8988T (cell line): Measurements from ENCODE around the gene PKIG.
"Not testable (repeated sequence)": the region's sequence is repeated elsewhere in the genome, so short reads cannot be mapped to it uniquely, and the experiment has no call there.

Experiments
- DNase-seq: peaks from one replicate; pipeline ENCODE4 v3.0.0; 2011

Gene PKIG

DNA sequence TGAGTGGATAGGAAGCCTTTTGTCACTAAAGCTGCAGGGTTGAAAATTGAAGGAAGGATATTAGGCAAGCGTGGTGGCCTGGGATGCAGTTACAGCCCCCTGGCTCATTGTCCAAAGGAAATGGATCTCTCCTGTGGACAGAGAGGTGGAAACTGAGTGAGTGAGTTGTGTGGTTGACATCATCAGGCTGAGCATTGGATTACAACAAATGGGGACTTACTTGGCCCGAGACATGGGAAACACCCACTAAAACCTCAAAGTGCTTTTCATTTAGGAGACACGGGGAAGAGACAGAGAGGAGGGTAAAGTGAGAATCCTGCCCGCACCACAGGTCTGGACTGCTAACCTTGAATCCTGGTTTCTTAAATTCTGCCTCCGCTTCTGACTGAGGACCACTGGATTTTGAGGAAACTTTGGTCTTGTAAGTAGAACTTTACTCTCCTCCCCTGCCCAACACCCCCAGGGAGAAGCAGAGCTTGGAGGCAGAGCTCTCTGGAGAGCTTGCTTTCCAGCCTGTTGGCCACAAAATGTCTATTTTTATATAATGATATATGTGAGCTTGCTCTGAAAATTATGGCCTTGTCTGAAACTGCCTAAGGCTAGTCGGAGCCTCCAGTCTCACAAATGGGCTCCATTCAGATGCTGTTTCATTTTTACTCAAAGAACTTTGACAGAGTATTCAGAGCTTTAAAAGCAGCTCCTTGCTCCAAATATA lies at the start of gene PKIG:
TSS of gene PKIG (plus strand) at position 269 of the 715 bp plus-strand sequence. CDS start 31,978 bp downstream, outside the sequence.
- DNase-seq: no peak

DNA sequence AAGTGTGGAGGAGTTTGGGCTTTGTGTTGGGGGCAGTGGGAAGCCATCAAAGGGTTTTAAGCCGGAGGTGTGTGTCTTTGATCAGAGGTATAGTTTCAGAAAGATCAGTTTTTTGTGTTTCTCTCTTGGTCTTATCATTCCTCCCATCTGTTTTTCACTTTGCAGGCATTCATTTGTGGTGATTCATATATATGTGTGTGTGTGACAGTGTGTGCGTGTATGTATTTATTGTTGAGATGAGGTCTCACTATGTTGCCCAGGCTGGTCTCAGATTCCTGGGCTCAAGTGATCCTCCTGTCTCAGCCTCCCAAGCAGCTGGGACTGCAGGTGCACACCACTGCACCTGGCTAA lies 49.4 kb upstream of the PKIG start:
- no peak for DNase-seq

DNA sequence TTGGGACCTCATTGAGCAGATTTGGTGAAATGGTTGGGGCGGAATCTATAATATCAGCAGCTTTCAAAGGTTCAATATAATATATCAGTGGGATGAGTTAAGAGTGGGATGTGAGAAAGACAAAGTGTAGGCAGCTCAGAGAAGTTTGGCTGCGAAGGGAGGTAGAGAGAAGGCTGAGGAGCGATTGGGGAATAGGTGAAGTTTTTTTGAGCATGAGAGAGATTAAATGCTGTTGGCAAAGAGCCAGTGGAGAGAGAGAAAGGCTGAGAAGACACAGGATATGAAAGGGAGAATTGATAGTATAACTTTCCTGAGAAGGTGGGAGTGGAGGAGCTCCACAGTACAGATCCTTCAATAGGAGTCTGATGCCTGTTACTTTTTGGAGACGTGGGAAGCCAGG lies 48.5 kb upstream of the PKIG start:
- no peak for DNase-seq

DNA sequence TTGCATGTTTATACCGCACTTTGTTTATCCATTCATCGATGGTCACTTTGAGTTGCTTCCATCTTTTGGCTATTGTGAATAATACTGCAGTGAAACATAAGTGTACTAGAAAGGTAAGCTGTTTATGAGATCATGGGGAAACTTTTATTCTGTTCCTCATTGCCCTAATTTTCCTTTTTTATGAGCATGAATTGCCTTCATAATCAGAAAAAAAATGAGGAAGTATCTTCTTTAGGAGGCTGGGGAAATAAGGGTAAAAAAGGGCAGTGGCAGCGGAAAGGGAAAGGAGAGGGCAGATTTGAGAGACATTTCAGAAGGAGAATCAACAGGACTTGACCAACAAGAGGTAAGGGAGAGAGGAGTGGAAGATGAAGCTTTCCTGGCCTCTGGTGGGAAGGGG lies 46.2 kb upstream of the PKIG start:
- no peak for DNase-seq

DNA sequence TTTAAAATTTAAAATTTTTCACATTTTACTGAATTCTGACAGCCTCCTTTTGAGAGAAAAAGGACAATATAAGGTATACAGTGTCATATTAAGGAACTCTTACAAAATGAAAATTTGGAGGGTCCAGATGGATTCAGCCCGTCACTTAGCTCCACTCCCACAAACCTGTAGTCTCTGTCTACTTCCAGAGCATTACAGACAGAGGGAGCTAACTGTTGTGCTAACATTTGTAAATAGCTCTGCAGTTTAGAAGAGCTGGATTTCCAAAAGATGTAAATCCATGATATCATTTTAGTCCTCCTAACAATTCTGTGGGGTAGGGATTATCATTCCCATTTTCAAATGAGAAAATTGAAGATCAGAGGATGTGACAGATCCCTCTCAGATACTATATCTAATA lies 44.4 kb upstream of the PKIG start:
- no peak for DNase-seq

DNA sequence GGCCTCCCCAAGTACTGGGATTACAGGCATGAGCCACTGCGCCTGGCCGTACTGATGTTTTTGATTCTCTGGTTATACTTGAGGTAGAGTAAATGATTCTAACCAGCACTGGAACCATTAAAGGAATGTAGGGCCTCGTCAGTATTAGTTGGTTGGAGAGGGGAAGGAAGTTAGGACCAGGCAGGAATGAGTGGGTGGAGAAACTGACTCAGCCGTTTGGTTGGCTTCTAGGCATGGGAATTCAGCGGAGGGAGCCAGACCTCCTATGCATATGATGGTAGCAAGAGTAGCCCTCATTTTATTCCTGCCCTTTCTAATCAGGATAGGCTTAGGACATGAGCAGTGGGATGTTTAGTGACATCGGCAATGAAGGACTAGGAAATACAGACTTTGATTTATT lies 41.5 kb upstream of the PKIG start:
- no peak for DNase-seq

DNA sequence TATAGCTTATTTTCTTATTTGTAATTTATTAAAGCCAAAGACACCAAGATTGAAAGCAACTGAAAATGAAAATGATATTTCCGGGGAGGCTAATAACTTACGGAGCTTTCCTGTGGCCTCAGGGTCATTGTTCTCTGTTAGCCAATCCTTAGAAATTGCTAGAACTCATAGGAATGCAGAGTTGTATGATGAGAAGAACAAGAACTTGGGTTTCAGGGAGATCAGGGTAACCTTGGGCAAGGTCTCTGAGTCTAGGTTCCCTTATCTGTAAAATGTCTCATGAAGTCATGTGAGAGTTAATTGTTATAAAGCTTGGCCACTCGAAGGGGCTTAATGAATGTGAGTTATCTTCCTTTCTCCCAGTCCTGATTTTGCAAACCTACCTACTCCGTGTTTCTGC lies 40.4 kb upstream of the PKIG start:
- DNase-seq: no peak

DNA sequence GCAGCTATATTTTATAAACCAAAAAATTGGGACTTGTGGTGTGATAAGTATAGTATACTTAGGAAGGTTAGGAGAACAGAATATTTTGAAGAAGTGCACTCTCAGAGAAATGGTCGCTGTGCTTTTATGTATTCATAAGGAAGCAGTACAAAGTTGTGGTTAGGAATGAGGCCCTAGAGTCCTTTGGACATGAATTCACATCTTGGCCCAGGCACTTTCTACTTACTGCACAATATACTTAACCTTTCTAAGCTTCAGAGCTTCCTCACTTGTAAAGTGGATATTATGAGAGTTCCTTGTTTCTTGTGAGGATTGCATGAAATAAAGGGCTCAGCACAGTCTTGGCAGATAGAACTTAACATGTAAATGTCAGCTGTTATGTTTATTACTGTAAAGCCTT lies 39.5 kb upstream of the PKIG start:
- DNase-seq: no peak

DNA sequence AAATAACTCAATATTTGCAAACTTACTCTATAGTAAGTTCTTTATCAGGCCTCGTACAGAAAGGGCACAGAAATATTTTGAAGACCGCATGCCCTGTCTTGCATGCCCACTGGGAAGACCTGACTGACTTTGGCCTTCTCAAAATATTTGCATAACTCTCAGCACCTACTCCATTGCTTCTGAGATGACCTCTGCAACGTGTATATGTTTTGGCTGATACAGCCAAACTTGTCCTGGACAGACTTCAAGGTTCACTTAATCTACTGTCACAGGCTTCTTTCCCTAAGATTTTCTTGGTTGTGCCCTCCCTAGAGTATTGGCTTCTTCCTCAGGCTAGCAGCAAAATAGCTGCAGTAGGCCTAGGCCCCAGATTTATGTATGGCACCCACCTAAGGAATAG lies 39.0 kb upstream of the PKIG start:
- no peak for DNase-seq

DNA sequence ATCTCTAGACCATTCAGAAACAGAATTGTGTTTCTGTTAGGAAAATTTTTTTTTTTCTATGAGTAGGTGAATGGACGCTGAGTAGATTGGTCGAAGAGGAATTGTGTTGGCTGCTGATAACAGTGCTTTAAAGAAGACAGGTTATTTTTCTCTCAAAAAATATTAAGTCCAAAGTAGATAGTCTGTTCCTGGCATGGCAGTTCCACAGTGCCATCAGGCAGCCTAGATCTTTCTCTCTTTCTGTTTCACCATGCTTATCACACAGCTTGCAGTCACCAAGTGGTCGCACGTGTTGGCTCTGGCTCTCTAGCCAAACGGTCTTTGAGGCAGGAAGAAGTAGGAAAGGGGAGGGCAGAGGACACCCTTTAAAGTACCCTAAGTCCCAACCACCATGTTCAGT lies 38.1 kb upstream of the PKIG start:
- no peak for DNase-seq

DNA sequence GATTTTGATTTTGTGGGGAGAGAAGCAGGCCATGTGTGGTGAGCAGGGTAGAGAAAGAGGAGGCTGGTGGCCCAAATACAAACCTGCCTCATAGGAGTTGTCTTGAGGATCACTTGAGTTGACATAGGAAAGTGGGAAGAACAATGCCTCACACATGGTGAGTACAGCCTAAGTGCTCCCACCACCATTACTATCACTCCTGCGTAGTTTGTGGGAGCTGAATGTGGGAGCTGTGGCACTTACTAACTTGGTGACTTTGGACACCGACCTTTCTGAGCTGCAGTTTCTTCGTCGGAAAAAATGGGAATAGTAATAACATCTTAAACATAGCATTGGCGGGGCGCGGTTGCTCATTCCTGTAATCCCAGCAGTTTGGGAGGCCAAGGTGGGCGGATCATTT lies 35.0 kb upstream of the PKIG start:
- DNase-seq: no peak

DNA sequence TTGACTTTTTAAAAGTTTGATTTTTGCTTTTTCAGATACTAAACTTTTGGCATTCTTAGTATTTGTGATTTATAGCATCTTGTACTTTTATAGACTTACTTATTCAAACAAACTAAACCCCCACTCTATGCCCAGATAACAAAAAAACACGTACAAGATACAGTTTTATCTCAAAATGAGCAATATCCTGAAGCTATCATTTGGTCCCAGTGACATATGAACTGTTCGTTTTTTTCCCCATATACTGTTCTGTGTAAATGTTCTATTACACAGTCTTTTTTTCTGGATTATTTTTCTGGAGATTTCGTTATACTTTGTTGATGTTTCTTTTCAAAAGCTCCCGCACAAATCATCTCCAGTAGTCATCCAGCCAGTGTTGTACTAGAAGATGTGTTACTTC lies 33.3 kb upstream of the PKIG start:
- no peak for DNase-seq

DNA sequence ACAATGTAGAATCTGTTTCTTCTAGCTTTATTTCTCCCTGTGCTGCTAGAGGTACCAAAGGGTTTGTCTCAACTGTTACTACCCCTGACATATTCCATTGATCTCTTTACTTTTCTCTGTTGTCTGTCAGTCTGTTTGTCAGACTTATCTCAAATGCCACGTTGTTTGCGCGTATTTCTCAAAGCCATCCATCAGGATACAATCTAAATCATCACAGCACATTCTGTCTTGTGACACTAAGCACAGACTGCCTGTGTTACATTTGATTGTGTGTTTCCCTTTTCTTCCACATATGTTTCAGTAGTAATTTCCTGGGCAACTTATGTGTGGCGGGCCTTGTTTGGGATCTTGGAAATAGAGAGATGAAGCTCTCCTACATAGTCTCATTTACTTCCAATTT lies 30.3 kb upstream of the PKIG start:
- no peak for DNase-seq

DNA sequence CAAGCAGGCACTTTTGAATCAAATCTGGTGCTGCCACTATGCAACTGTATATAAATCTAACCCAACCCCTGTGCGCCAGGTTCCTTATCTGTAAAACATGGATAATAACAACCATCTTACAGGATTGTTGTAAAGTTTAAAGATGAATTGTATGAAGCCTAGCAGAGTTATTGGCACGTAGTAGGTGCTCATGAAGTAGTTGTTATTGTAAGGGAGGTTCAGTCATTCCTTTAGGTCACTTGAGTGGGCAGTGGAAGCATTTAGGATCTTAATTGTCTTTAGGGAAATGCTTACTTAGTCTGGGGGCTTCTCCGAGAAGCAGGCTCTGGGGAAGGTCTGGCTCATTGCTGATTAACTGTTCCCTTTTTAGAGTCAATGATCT lies 29.8 kb upstream of the PKIG start:
- DNase-seq: no peak

DNA sequence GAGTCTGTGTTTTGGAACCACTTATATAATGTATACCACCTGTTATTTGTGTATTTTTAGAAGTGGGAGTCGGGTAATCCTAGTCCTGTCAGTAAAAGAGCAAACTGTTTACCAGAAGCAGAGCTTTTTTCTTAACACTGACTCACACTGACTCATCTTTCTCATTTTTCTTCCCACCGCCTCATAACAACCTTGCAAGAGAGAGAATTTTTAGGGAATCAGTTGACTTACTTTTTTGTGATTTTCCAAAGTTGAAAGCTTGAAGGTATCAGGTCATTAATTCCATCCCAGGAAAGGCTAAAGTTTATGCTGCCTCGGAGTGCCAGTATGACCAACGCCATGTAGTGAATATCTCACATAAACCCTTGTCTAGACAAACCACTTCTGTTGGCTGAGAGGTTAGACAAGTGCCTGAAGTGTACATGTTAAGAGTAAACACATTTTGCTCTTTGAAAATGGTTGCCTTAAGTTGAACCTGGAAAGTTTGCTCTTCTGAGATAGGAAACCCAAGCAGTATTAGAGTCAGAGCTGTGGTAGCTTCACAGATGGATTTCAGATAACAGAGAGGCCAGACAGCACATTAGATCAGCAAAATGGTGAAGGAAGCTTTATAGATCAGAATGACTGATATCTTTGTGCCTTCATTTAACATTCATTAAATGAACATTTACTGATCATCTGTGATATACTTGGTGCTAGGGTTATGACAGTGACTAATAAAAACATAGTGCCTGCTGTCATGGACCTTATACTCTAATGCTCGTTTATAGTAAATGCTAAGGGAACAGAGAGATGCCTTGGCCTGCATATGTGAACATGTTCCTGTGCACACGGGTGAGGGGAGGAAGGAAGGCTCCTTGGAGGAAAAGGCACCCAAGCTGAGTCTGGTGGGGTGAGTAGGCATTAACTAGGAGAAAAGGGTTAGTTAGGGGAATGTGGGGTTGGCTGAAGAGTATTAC lies 29.1 kb upstream of the PKIG start:
- no peak for DNase-seq

DNA sequence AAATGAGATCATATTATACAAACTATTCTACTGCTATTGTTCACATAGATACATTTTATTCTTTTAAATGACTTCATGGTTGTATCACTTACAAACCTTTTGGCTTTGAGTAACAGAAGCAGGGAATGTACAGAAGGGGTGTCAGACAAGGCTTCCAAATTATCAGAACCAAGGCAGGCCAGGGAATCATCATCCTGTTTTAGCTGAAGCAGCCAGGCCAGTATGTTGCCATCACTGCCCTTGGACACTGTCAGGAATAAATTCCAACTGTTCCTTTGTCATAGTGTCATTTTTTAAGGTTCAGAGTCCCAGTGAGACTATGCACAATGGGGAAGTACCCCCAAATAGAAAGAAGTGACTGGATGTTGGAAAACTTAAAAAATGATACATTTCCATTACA lies 23.1 kb upstream of the PKIG start:
- DNase-seq: no peak

DNA sequence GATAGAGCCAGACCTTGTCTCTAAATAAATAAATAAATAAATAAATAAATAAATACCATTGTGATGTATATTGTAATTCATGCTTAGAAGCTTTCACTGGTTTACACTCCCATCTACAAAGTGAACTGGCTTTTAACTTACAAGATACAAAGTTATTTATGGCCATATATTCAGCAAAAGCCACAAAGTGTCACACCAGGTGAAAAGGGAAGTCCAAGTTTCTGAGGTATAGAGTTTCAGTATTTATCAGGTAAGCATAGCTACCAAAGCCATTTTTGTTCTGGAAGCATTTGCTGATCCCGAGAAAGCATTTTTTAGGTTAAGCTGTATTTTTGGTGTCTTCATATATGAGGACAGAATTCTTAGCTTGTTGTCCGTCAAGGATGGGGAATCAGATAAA lies 22.1 kb upstream of the PKIG start:
- no peak for DNase-seq

DNA sequence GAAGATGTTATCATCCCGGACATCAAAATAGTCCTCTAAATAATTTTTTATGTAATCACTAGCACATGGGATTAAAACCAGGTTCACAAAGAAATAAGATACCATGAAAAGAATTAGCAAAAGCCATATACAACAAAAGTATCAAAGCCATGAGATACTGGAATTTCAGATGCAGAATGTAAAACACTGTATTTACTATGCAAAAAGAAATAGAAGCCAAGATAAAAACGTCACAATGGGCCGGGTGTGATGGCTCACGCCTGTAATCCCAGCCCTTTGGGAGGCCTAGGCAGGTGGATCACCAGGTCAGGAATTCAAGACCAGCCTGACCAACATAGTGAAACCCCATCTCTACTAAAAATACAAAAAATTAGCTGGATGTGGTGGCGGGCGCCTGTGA lies 21.6 kb upstream of the PKIG start:
- DNase-seq: not testable (repeated sequence)

DNA sequence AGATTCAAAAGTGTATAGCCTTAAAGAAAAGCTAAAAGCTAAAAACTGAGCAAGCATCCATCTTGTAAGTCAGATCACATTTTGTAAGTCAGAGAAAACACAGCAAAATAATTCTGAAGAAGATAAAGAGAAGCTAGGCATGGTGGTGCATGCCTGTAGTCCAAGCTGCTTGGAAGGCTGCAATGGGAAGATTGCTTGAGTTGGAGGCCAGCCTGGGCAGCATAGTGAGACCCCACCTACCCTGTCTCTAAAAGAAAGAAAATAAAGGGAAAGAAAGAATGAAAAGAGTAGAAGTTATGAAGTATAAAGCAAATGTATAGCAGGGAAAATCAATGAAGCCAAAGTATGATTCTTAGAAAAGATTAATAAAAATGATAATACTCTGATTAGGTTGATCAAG lies 20.5 kb upstream of the PKIG start:
- no peak for DNase-seq

DNA sequence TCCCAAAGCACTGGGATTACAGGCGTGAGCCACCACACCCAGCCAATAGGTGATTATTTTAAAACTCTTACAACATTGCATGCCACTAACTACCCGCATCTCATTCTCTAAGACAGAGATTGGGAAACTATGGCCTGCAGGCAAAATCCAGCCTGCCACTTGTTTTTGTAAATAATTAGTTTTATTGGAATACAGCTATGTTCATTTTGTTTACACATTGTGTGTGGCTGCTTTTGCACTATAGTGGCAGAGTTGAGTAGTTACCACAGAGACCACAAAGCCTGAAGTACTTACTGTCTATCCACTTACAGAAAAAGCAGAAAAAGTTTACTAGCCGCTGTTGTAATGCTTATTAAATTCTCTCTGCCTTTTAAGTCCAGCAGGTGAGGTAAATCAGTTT lies 16.4 kb upstream of the PKIG start:
- no peak for DNase-seq

DNA sequence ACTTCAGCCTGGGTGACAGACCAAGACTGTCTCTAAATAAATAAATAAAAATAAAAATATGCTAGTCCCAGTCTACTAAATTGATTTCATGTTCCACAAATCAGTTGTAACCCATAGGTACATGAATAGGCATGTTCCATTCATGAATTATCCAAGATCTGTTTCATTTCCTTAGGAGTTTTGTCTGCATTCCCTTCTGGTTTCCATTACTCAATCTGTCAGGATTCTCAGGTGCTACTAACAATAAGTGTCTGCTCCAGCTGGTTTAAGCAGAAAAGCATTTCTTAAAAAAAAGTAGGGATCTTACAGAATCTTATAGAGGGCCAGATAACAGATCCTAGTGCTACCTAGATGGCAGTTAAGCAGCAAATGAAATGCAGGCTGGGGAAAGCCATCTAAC lies 15.6 kb upstream of the PKIG start:
- DNase-seq: no peak

DNA sequence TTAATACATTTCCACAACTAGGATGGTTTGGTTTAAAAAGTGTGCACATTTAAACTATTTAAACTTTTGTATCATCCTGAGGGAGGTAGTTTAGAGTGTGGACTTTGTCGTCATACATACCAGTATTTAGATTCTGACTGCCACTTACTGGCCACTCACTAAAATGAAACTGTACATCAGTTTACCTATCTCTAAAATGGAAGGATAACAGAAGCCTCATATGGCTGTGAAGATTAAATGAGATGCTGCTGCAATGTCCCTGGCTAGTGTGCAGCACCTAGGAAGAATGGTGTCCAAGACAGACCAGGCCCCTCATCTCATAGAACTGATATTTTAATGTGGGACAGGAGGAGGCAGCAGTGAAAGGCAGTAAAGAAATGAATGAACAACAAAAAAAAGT lies 12.0 kb upstream of the PKIG start:
- no peak for DNase-seq

DNA sequence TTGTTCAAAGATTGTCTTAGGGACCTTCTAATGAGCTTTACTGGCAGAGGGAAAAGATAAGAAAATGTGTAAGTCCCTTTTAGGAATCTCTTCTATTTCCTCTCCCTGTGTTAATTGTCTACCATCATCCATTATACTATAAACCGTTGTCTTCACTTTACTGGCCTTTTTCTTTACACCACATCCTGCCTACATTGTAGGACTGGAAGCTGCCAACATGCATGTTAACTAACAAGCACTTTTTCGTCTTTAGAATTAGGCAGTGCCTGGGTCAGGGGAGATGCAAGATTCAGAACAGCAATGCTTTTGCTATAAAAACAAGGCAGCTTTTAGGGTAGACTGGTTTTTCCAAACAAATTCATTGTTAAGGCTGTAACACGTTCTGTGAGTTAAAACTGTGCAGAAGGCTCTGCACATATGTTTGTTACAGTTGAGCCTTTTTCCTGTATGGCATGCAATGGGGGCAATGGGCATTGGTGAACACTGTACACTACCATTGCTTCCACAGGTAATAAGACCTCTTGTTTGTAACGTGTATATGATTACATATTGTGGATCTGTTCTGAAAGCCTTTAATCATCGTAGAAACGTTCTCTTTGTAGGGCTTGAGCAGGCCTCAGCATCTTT lies 10.9 kb upstream of the PKIG start:
- DNase-seq: no peak
